Gastroesophageal sphincter (tissue), 3 donors: ENCODE results near the gene AKAP6.
A peak's percentile ranks its signal among the peaks of the same experiment; 100 is the strongest.

Experiments
- POLR2AphosphoS5 ChIP-seq: sonication (generic); formaldehyde crosslinking; IDR thresholded peaks from one replicate; pipeline ENCODE4 v1.6.1; 2017; ENCODE audit warnings: antibody characterized with exemption
- TF ChIP-seq, protein P1 (sequence below), 4 experiments: fragments of 200-600 bp in 2 of 4; fragments of 450-650 bp in 2 of 4; sonication (generic) in 1 of 4; IDR thresholded peaks; one replicate each; pipeline ENCODE4 v1.5.1; 2017 to 2019; ENCODE audit warnings: antibody characterized with exemption in 4 of 4, mild to moderate bottlenecking in 2 of 4, moderate library complexity in 2 of 4

DNA sequence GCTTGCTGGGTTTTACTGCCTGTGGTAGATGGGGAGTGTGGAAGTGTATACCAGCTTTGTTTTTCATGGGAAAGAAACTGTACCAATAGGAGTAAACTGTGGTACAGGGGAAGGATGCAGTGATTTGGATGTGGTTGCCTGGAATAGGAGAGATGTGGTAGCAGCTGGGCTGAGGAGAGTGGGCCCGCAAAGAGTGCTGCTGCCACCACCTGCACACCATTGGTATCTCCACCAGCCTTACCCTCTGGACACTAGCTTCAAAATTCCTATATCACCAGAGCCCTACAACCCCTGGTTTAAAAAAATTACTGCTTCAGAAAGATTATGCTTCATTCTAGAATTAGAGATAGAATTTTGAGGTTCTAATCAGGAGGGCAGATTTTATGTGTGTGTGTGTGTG, 53.6 kb downstream of the AKAP6 start:
- TF ChIP-seq, protein P1, sequence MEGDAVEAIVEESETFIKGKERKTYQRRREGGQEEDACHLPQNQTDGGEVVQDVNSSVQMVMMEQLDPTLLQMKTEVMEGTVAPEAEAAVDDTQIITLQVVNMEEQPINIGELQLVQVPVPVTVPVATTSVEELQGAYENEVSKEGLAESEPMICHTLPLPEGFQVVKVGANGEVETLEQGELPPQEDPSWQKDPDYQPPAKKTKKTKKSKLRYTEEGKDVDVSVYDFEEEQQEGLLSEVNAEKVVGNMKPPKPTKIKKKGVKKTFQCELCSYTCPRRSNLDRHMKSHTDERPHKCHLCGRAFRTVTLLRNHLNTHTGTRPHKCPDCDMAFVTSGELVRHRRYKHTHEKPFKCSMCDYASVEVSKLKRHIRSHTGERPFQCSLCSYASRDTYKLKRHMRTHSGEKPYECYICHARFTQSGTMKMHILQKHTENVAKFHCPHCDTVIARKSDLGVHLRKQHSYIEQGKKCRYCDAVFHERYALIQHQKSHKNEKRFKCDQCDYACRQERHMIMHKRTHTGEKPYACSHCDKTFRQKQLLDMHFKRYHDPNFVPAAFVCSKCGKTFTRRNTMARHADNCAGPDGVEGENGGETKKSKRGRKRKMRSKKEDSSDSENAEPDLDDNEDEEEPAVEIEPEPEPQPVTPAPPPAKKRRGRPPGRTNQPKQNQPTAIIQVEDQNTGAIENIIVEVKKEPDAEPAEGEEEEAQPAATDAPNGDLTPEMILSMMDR (IDR thresholded peaks at IDR 0.05) = peak in 1 of 4 experiments; percentile 33
- TF ChIP-seq POLR2AphosphoS5 = no peak
